COLO668 (cell line): ENCODE measurements around the gene ATP9A.
"Not testable (repeated sequence)": the region's sequence is repeated elsewhere in the genome, so short reads cannot be mapped to it uniquely, and the experiment has no call there.

Experiments used
- DNase-seq: peaks from one replicate; lab custom pipeline; 2025; ENCODE audit not compliant: unreplicated experiment; lab: John Stamatoyannopoulos, UW

ATP9A gene

GRCh38 chr20:51656726-51657260 lies 111.4 kb downstream of the ATP9A start:
- DNase-seq, result no peak

- not testable (repeated sequence) for DNase-seq
These were observed 112.1 kb downstream of the ATP9A start for GRCh38 chr20:51656089-51656488.

GRCh38 chr20:51654495-51654894 lies 113.7 kb downstream of the ATP9A start:
- no peak for DNase-seq

GRCh38 chr20:51654060-51654459 lies 114.1 kb downstream of the ATP9A start:
- no peak for DNase-seq

- no peak for DNase-seq
These were observed 115.0 kb downstream of the ATP9A start for GRCh38 chr20:51653226-51653625.

GRCh38 chr20:51651921-51652549 lies 116.2 kb downstream of the ATP9A start:
- no peak for DNase-seq

- no peak for DNase-seq
These were observed 117.5 kb downstream of the ATP9A start for GRCh38 chr20:51650685-51651134.

- DNase-seq, result no peak
These were observed 119.6 kb downstream of the ATP9A start for GRCh38 chr20:51648571-51648947.

- DNase-seq, result no peak
These were observed 120.3 kb downstream of the ATP9A start for GRCh38 chr20:51647674-51648570.

- not testable (repeated sequence) for DNase-seq
These were observed 124.4 kb downstream of the ATP9A start for GRCh38 chr20:51643810-51644209.

- DNase-seq, result no peak
These were observed 124.8 kb downstream of the ATP9A start for GRCh38 chr20:51643390-51643789.

- DNase-seq, result no peak
These were observed 126.3 kb downstream of the ATP9A start for GRCh38 chr20:51641866-51642265.

- DNase-seq, result no peak
These were observed 127.4 kb downstream of the ATP9A start for GRCh38 chr20:51640743-51641142.

GRCh38 chr20:51639206-51639832 lies 128.9 kb downstream of the ATP9A start:
- peak; percentile 65 for DNase-seq

GRCh38 chr20:51637241-51637640 lies 130.9 kb downstream of the ATP9A start:
- DNase-seq, result no peak

GRCh38 chr20:51636123-51636522 lies 132.1 kb downstream of the ATP9A start:
- no peak for DNase-seq

- DNase-seq, result no peak
These were observed 132.5 kb downstream of the ATP9A start for GRCh38 chr20:51635680-51636079.

GRCh38 chr20:51634877-51635276 lies 133.3 kb downstream of the ATP9A start:
- DNase-seq, result no peak

GRCh38 chr20:51634257-51634656 lies 133.9 kb downstream of the ATP9A start:
- DNase-seq, result no peak

- no peak for DNase-seq
These were observed 134.8 kb downstream of the ATP9A start for GRCh38 chr20:51633430-51633829.

- DNase-seq, result no peak
These were observed 136.2 kb downstream of the ATP9A start for GRCh38 chr20:51631953-51632352.
